Smooth muscle cell (in vitro differentiated cells): ENCODE measurements around the gene PPID. TPM values are rescaled to one million over a fixed set of nuclear protein-coding genes. Genes with fewer than 3 reads are reported as not detected.

ENCODE experiments used
- DNase-seq: peaks from one replicate; lab custom pipeline; 2025; ENCODE audit not compliant: unreplicated experiment; lab: John Stamatoyannopoulos, UW
- H2AFZ ChIP-seq: fragments of 200-600 bp; sonication (generic); 2 replicates; pipeline ENCODE4 v1.6.0; 2016; ENCODE audit warnings: antibody characterized with exemption, low read depth, mild to moderate bottlenecking
- H3F3A ChIP-seq: fragments of 200-600 bp; sonication (generic); 2 replicates; pipeline ENCODE4 v1.6.0; 2017; ENCODE audit warnings: antibody characterized with exemption, low read depth
- H3K27ac ChIP-seq: fragments of 200-600 bp; sonication (generic); 2 replicates; pipeline ENCODE4 v1.5.1; 2016; ENCODE audit warnings: low read depth, mild to moderate bottlenecking
- H3K27me3 ChIP-seq: fragments of 200-600 bp; sonication (generic); 2 replicates; pipeline ENCODE4 v1.6.1; 2016; ENCODE audit warnings: low read depth, mild to moderate bottlenecking
- H3K36me3 ChIP-seq: fragments of 200-600 bp; sonication (generic); 2 replicates; pipeline ENCODE4 v1.5.1; 2016; ENCODE audit warnings: low read depth
- H3K4me1 ChIP-seq: fragments of 200-600 bp; sonication (generic); 2 replicates; pipeline ENCODE4 v1.5.1; 2016; ENCODE audit warnings: low read depth
- H3K4me2 ChIP-seq: fragments of 200-600 bp; sonication (generic); 2 replicates; pipeline ENCODE4 v1.6.0; 2016; ENCODE audit warnings: mild to moderate bottlenecking
- H3K4me3 ChIP-seq: fragments of 200-600 bp; sonication (generic); 2 replicates; pipeline ENCODE4 v1.5.1; 2016; ENCODE audit warnings: mild to moderate bottlenecking
- H3K79me2 ChIP-seq: fragments of 200-600 bp; sonication (generic); 2 replicates; pipeline ENCODE4 v1.6.0; 2016; ENCODE audit warnings: low read depth, mild to moderate bottlenecking
- H3K9ac ChIP-seq: fragments of 200-600 bp; sonication (generic); 2 replicates; pipeline ENCODE4 v1.6.0; 2016; ENCODE audit warnings: low read depth
- H3K9me3 ChIP-seq: fragments of 200-600 bp; sonication (generic); replicated peaks from 2 replicates; pipeline ENCODE4 v1.5.1; 2016; ENCODE audit warnings: low read depth
- H4K20me1 ChIP-seq: fragments of 200-600 bp; sonication (generic); 2 replicates; pipeline ENCODE4 v1.6.0; 2016; ENCODE audit warnings: low read depth
- WGBS: methylation state at CpG from one replicate; pipeline ENCODE4 v1.1.7; 2016; ENCODE audit warnings: low lambda C conversion rate; 5-methylcytosine and 5-hydroxymethylcytosine counted together
- polyA plus RNA-seq: library from polyadenylated mRNA; unstranded; fragments of >200 nt; fragmentation: Nextera tagmentation; extraction: Ambion mirVana; gene quantifications from 2 replicates; pipeline ENCODE4 v1.2.1, GENCODE V29; 2016
- total RNA-seq: library from RNA; depleted of rRNA; stranded (reverse); fragments of >200 nt; gene quantifications from 2 replicates; pipeline ENCODE4 v1.2.3, GENCODE V29; 2014
- TF ChIP-seq, protein P1 (sequence below): fragments of 200-600 bp; sonication (generic); IDR thresholded peaks from 2 replicates; pipeline ENCODE4 v1.5.1; 2017; ENCODE audit warnings: borderline replicate concordance, mild to moderate bottlenecking, antibody characterized with exemption; ENCODE audit not compliant: insufficient read depth, poor library complexity, severe bottlenecking

PPID gene
- total and polyA plus RNA-seq, 2 experiments from 2014 or later, result 32.1 to 33.1 TPM

DNA sequence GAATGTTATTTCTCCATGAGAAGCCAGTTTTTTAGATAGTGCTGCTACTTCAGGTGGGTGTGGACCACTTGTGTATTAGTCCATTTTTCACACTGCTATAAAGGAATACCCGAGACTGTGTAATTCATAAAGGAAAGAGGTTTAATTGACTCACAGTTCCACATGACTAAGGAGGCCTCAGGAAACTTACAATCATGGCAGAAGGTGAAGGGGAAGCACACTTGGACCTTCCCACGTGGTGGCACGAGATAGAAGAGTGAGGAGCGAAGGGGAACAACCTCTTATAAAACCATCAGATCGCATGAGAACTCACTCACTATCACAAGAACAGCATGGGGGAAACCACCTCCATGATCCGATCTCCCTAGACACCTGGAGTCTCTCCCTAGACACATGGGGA is 3.4 kb upstream of the PPID start:
- Histone ChIP-seq H3F3A (no peaks in the 10 kb centered on the region), H3K4me1 (peaks cover 6% of the 10 kb centered on the region), H3K9ac (no peak overlapping the region), H3K36me3 (no peaks in the 10 kb centered on the region), H2AFZ (no peak overlapping the region), H3K4me3 (no peak overlapping the region), H3K4me2 (no peak overlapping the region), H4K20me1 (peaks cover 3% of the 10 kb centered on the region), H3K9me3 (no peaks in the 10 kb centered on the region), H3K27ac (no peak overlapping the region), H3K27me3 (no peaks in the 10 kb centered on the region), H3K79me2 (peaks cover 12% of the 10 kb centered on the region)
- 92% methylated on average over 6 of the region's 6 CpGs for WGBS
- DNase-seq, result no peak
- TF ChIP-seq, protein P1, sequence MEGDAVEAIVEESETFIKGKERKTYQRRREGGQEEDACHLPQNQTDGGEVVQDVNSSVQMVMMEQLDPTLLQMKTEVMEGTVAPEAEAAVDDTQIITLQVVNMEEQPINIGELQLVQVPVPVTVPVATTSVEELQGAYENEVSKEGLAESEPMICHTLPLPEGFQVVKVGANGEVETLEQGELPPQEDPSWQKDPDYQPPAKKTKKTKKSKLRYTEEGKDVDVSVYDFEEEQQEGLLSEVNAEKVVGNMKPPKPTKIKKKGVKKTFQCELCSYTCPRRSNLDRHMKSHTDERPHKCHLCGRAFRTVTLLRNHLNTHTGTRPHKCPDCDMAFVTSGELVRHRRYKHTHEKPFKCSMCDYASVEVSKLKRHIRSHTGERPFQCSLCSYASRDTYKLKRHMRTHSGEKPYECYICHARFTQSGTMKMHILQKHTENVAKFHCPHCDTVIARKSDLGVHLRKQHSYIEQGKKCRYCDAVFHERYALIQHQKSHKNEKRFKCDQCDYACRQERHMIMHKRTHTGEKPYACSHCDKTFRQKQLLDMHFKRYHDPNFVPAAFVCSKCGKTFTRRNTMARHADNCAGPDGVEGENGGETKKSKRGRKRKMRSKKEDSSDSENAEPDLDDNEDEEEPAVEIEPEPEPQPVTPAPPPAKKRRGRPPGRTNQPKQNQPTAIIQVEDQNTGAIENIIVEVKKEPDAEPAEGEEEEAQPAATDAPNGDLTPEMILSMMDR, result no peak

DNA sequence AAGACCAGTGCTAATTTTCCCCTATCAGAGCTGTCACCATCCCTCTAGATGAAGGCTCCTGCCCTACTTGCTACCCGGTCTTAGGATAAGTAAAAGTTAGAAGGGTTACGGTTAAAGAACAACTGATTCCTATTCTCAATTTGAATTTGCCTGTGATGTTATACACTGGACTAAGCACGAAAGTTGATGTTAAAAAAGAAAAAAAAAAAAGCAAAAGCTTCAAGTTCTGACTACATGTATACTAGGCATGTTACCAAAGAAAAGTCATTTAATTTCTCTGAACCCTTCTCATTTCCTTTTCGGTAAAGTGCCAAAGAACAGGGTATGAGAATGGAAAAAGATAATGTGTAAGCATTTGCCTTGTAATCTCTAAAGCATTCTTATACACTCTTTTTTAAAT is 1.4 kb upstream of the PPID start:
- no peaks in the 10 kb centered on the region for H3K27me3 ChIP-seq
- 95% methylated on average over 4 of the region's 4 CpGs for WGBS

DNA sequence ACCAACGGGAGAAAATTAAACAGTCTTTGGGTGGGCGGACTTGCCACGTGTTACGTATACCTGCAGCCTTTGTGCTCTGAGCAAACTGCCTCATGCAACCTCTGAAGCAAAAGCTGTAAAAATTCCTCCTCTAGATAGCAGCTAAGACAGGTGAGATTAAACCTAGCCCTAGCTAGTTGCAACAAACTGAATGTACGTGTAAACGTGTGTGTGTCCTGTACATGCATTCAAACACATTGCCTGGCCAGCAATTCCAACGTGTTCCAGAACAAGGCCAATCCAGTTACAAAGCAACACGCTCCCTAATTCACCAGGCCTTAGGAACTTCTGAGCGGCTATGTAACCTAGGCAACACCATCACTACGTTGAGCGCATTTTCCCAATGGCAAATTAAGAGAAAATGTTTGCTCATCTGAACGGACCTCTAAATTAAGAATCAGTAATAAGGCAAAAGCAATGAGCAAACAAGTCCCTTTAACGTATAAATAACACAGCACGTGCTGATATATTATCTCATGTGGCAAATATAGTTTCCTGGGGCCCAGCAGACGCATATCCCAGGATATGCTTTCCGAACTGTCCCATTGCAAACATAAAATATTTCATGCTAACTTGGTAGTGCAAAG is 792 bp downstream of the PPID start:
- H3K4me2 ChIP-seq, result peak overlapping the region; percentile 95
- no peaks in the 10 kb centered on the region for H3K9me3 ChIP-seq
- peak overlapping the region; percentile 90 for H3K4me3 ChIP-seq
- H3K27me3 ChIP-seq, result no peaks in the 10 kb centered on the region
- peaks cover 6% of the 10 kb centered on the region for H3K4me1 ChIP-seq
- no peaks in the 10 kb centered on the region for H3F3A ChIP-seq
- 10% methylated on average over 16 of the region's 16 CpGs for WGBS
- peak overlapping the region; percentile 96 for H2AFZ ChIP-seq
- TF ChIP-seq, protein P1, result no peak
- peak overlapping the region; percentile 92 for H3K9ac ChIP-seq
- peaks cover 20% of the 10 kb centered on the region for H3K79me2 ChIP-seq
- H3K36me3 ChIP-seq, result peaks cover 9% of the 10 kb centered on the region
- no peak for DNase-seq
- peak overlapping the region; percentile 92 for H3K27ac ChIP-seq
- H4K20me1 ChIP-seq, result peaks cover 3% of the 10 kb centered on the region

More for the DNA sequence above, 1.4 kb upstream of the PPID start:
- Histone ChIP-seq H3K27ac (no peak overlapping the region), H3K9ac (no peak overlapping the region), H3K79me2 (peaks cover 20% of the 10 kb centered on the region), H3K4me2 (no peak overlapping the region), H3F3A (no peaks in the 10 kb centered on the region), H3K4me3 (no peak overlapping the region), H2AFZ (no peak overlapping the region), H3K36me3 (no peaks in the 10 kb centered on the region), H4K20me1 (peaks cover 3% of the 10 kb centered on the region), H3K4me1 (peaks cover 6% of the 10 kb centered on the region), H3K9me3 (no peaks in the 10 kb centered on the region)
- no peak for DNase-seq
- TF ChIP-seq, protein P1, result no peak

DNA sequence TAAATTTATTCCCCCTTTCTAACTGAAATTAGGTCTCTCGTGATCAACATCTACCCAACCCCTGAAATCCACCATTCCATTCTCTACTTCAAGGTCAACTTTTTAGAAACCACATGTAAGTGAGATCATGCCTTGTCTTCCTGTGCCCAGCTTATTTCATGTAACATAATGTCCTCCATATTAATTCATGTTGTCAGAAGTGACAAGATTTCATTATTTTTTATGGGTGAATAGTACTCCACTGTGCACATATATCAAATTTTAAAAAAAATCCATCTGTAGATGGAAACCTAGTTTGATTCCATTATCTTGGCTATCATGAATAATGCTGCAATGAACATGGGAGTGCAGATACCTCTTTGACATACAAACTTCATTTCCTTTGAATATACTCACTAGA is 1.5 kb downstream of the PPID start:
- no peak for DNase-seq
- TF ChIP-seq, protein P1, result no peak
- no peaks in the 10 kb centered on the region for H3K9me3 ChIP-seq
- H3K27me3 ChIP-seq, result no peaks in the 10 kb centered on the region
- no peak overlapping the region for H3K27ac ChIP-seq
- no peak overlapping the region for H3K9ac ChIP-seq
- H3K4me1 ChIP-seq, result peaks cover 6% of the 10 kb centered on the region
- H2AFZ ChIP-seq, result no peak overlapping the region
- peaks cover 20% of the 10 kb centered on the region for H3K79me2 ChIP-seq
- H3K4me3 ChIP-seq, result peak overlapping the region; percentile 90
- H3K36me3 ChIP-seq, result peaks cover 11% of the 10 kb centered on the region
- H4K20me1 ChIP-seq, result peaks cover 3% of the 10 kb centered on the region
- H3K4me2 ChIP-seq, result peak overlapping the region; percentile 95
- 100% methylated on average over 1 of the region's 1 CpG for WGBS
- no peaks in the 10 kb centered on the region for H3F3A ChIP-seq
